HuH-7.5 (cell line): Measurements from ENCODE around the gene BABAM2.

Experiments
- DNase-seq: peaks from one replicate; pipeline ENCODE4 v3.0.0; 2011; ENCODE audit warnings: low spot score

Gene BABAM2

GRCh38 chr2:28283861-28284260 lies 393.3 kb downstream of the BABAM2 start:
- DNase-seq = no peak

DNA sequence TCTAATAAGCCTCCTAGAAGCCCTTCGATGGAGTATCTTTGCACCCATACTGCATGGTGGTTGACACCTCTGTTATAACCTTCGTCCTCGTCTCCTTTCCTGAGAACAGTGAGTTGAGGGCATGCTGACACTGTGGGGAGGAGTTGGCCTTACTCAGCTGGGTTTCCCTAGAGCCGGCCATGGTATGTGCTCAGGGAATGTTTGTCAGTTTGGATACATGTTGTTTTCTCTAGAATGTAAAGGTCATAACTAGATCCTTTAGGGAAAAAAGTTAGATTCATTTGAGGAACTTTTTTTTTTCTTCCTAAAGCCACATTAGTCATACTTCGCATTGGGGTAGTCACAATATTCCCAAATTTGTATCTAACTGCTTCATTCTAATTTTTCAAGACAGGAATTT lies 396.1 kb downstream of the BABAM2 start:
- DNase-seq = no peak

DNA sequence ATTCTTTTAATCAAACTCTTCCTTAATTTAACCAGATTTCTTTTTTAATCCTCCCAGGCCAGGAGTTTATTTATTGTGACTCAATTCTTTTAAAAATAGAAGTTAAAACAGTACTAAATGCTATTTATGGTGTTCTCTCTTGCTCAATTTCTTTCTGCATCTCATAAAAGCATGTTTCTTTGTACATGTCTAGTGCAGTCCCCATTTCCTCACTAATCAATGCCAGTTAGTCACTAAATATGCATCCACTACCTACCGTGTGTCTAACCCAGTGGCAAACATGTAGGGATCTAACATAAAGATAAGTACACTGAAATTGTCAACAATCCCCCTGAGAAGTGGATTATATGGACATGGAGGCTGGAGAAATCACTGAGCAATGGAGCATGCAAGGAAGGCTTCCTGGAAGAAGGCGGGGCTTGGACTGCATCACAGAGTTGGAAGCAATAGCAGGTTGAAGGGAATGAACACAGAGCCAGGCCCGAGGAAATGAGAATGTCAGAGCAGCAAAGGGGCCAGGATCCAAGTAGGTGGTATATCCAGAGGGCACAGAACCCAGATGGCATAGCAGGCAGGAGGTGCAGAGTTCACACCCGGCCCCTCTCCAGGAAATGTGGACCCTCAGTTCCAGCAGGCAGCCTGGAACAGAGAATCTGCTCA lies 396.9 kb downstream of the BABAM2 start:
- DNase-seq = no peak

DNA sequence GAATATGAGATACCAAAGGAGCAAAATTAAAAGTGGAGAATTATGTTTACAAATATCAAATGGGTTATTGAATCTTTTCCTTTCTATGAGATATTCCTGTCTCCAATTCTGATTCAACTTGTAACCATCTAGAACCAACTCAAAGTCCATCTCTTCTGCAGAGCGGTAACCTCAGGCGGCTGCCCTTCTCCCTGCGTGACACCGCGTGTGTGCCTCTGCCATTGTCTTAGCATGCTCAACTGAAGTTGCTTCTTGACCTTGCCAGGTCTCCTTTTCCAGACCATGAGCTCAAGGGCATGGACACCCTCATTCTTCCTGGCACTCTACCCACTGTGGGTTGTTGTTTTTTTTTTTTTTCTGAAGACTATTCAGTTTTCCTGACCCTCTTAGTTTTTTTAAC lies 398.1 kb downstream of the BABAM2 start:
- no peak for DNase-seq

DNA sequence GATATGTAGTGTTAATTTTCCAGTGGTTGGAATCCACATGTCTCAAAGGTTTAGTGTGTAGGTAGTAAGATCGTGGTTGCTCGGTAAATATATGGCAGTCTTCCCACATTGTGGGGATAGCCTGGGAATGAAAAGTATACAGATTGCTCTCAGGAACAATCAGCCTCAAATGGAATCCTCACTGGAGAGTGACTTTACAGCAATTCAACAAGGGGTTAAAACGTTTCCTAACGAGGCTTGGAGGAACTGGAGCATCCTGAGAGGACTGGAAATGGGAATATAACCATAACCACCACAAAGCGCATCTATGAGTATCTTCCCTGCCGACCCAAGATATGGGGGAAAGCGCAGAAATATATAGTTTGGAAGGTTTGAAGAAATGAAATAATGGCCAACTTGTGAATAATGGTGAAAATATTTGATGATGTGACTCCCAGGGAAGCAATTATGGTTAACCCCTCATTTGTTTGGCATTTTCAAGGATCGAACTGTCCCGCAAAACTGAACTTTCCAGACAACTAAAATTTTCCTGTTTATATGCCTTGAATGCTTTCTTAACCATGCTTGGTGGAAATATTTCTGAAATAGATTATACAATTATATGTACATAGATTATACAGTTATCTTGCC lies 401.4 kb downstream of the BABAM2 start:
- no peak for DNase-seq

- no peak for DNase-seq
Measured at GRCh38 chr2:28292491-28292890, 402.0 kb downstream of the BABAM2 start.

GRCh38 chr2:28293416-28293815 lies 402.9 kb downstream of the BABAM2 start:
- no peak for DNase-seq

DNA sequence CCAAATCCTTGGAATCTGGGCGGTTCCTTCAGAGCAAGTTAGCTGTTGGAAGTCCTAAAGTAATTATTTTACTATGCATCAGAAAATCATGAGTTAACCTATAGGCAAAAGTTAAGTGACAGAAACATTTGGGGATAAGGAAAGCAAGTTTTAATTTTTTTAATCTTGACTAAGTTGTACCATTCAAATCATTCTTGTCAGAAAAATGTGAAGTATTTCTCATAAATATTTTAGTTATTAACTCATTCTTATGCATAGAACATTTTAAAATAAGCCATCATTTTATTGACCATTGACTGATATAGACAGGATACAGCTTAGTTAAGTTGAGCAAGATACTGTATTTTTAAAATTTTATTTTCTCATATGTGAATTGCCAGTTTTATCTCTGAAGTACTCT lies 403.9 kb downstream of the BABAM2 start:
- no peak for DNase-seq

DNA sequence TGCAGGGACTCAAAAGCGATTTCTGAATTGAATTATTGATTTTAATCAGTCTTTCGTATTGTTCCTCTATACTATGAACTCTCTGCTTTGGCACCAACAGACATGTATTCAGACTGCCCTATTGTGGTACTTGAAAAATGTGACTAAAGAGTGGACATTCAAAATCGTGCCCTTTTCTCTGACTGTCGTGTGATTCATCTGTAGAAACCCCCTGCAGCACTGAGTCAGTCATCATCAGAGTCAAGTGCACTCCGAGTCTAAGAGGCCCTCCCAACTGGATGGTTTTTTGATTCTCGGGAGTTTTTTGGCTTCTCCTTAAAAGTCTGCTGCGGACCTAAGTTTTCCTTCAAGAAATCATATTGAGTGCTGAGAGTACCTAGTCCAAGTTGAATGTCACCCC lies 405.7 kb downstream of the BABAM2 start:
- DNase-seq = no peak

DNA sequence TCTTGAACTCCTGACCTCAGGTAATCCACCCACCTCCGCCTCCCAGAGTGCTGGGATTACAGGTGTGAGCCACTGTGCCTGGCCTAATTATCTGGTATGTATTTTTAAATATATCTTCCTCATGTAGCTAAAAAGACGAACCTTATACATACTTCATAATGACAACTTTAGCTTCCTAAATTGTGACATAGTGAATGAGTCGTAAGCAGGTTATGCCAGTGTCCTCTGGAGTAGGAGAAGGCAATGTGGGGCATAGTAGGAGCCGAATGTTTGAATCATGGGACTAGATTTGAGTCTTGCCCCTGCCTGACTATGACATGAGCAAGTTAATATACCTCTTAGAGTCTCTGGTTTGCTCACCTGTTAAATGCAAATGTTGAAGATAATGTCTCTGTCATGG lies 406.4 kb downstream of the BABAM2 start:
- no peak for DNase-seq

- no peak for DNase-seq
Measured at GRCh38 chr2:28297531-28297930, 407.0 kb downstream of the BABAM2 start.

GRCh38 chr2:28298406-28298805 lies 407.9 kb downstream of the BABAM2 start:
- no peak for DNase-seq

- DNase-seq = no peak
Measured at GRCh38 chr2:28300485-28301341, 410.2 kb downstream of the BABAM2 start.

GRCh38 chr2:28305202-28305601 lies 414.7 kb downstream of the BABAM2 start:
- no peak for DNase-seq

DNA sequence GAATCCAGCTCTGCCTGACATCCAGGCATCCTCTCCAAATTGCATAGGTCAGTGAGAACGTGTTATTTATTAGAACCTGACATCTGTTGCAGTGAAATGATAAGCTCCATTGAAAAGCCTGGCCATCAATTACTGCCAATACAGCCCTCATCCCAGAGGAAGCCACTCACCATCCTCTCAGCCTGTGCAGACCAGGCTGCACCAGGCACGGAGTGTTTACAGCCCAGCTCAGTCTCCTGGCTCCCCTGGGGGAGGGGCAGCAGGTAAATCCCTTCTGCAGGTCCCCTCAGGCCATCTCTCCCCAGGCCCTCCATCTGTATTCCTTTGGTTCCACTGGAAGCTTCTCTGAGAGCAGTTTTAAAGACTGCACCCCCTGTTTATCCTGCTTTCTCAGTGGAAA lies 419.6 kb downstream of the BABAM2 start:
- DNase-seq = no peak

- no peak for DNase-seq
Measured at GRCh38 chr2:28311660-28312249, 421.2 kb downstream of the BABAM2 start.

DNA sequence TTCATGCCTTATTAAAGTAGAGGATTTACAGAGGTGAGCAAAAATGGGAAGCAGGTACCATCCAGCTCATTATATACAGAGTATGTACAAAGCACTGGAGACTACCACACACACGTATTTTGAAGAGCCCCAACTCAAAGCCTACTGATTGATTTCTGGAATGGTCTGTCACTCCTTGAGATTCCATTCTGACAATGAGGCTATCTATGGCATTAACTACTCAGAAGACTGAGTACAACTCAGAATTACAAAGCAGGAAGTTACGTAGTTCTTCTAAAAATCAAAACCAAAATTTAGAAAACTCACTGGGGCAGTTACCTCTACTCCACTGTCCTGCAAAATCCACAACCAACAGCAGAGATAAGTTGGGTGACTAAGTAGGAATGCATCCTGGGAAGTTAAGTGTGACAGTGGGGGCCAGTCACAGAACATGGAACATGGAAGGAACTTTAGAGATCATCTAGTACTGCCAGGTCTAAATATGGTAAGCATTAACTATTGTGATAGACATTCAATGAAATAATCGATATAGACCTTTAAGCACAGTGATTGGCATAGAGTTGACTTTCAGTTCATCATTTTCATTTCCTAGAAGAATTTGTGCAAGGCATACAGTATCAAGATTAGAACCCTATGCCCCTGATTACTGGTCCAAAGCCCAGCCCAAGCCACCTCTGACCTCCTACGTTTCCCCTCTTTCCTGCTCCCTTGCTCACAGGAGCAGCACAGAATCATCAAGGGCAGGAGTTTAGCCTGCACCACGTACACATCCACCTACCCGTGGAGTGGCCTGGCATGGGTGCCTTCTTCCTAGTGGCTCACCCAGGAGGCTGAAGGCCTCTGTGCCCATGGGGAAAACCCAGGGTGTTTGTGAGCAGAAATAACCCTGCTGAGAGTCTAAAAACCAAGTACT lies 422.0 kb downstream of the BABAM2 start:
- DNase-seq = no peak

DNA sequence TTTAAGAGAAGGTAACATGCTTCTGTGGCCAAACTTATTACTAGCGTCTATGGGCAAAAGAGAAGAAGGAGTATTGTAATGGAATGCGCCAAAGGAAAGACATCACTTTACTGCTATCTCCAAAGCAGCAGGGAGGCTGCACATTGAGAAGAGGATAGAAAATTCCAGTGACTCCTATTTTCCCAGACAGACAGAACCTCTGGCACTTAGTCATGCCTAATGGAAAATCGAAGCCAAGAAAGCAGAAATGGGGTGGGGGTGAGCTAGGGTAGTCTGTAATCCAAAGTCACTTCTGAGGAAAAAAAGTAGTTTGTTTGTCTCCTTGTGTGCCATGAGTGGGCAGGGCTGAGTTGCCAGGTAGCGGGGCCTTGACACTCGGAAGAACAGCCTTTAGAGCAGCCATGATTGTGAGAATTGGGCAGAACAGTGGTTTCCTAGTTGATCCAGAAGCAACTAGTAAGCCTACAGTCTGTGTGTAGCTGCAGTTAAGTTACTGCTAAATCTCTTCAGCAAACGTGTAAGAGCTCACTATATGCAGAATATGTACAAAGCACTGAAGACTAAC lies 422.8 kb downstream of the BABAM2 start:
- DNase-seq = no peak

- no peak for DNase-seq
Measured at GRCh38 chr2:28314968-28315367, 424.4 kb downstream of the BABAM2 start.

GRCh38 chr2:28316546-28317335 lies 426.2 kb downstream of the BABAM2 start:
- no peak for DNase-seq

DNA sequence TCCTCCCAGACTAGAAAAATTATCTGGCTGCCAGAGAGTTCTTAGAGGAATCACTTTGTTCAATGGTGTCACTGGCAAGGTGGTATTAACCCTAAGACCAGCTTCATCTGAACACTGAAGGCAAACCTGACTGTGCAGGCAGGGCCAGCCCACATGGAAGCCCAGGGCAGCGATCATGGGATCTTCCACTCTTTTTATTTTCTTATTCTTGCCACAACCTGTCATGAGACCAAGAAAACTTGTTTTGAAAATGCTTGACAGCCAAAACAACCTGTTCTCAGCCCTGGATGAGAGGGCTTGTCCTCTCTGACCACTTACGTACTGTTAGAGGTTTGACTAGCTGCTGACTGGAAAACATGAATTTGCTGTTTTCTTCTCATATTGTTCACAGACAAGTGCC lies 426.9 kb downstream of the BABAM2 start:
- DNase-seq = no peak
